CD14-positive monocyte (primary cell): ENCODE measurements around the gene CEP128. TPM values are rescaled to one million over a fixed set of nuclear protein-coding genes. Genes with fewer than 3 reads are reported as not detected.
"Not testable (repeated sequence)": the region's sequence is repeated elsewhere in the genome, so short reads cannot be mapped to it uniquely, and the experiment has no call there.

Experiments used
- DNase-seq, 3 donors: peaks; one replicate each; pipeline ENCODE4 v3.0.0-alpha.2; 2011 to 2022
- H2AFZ ChIP-seq: 2 replicates; pipeline ENCODE4 v1.6.0; 2012; ENCODE audit warnings: mild to moderate bottlenecking, low read depth, low read length, inconsistent platforms; ENCODE audit not compliant: insufficient read depth, poor library complexity, severe bottlenecking
- H3K27ac ChIP-seq, 2 donors: 1 replicate in 1 of 2; 2 replicates in 1 of 2; pipeline ENCODE4 v1.5.1; 2012 to 2013; ENCODE audit warnings: low read length in 2 of 2, control low read depth in 1 of 2, inconsistent platforms in 1 of 2, low read depth in 1 of 2, mild to moderate bottlenecking in 1 of 2
- H3K27me3 ChIP-seq, 2 donors: one replicate each; pipeline versions ENCODE4 v1.6.0 to v1.6.1; 2011 to 2013; ENCODE audit warnings: low read length in 2 of 2; ENCODE audit not compliant: control insufficient read depth in 2 of 2, insufficient read depth in 2 of 2
- H3K36me3 ChIP-seq, 2 donors: replicated peaks in 1 of 2; 1 replicate in 1 of 2; 2 replicates in 1 of 2; pipeline versions ENCODE4 v1.5.1 to v1.6.1; 2012 to 2013; ENCODE audit warnings: low read length in 2 of 2, control low read depth in 1 of 2, inconsistent platforms in 1 of 2, mild to moderate bottlenecking in 1 of 2; ENCODE audit not compliant: insufficient read depth in 2 of 2, control insufficient read depth in 1 of 2
- H3K4me1 ChIP-seq, 2 donors: 1 replicate in 1 of 2; 2 replicates in 1 of 2; pipeline versions ENCODE4 v1.5.1 to v1.6.1; 2012 to 2013; ENCODE audit warnings: low read length in 2 of 2, control low read depth in 1 of 2, inconsistent platforms in 1 of 2, mild to moderate bottlenecking in 1 of 2, moderate library complexity in 1 of 2; ENCODE audit not compliant: insufficient read depth in 2 of 2, control insufficient read depth in 1 of 2
- H3K4me2 ChIP-seq: replicated peaks from 2 replicates; pipeline ENCODE3; 2012; ENCODE audit warnings: low read length, moderate library complexity, mild to moderate bottlenecking; ENCODE audit not compliant: poor library complexity, severe bottlenecking; ENCODE audit errors: extremely low read depth
- H3K4me3 ChIP-seq, 3 experiments: fragments of 200-600 bp in 1 of 3; sonication (generic) in 1 of 3; replicated peaks in 1 of 3; 1 replicate in 2 of 3; 2 replicates in 1 of 3; pipeline ENCODE4 v1.5.1; 2011 to 2013; ENCODE audit warnings: low read length in 3 of 3, mild to moderate bottlenecking in 3 of 3, control low read depth in 2 of 3, low read depth in 2 of 3, inconsistent platforms in 1 of 3, moderate library complexity in 1 of 3
- H3K79me2 ChIP-seq: 2 replicates; pipeline ENCODE4 v1.6.0; 2012; ENCODE audit warnings: mild to moderate bottlenecking, control low read depth, inconsistent platforms, low read length, moderate library complexity; ENCODE audit not compliant: insufficient read depth
- H3K9ac ChIP-seq: 2 replicates; pipeline ENCODE4 v1.6.0; 2017; ENCODE audit warnings: low read length, mild to moderate bottlenecking; ENCODE audit not compliant: insufficient read depth, poor library complexity, severe bottlenecking
- H3K9me3 ChIP-seq, 2 donors: replicated peaks in 1 of 2; 1 replicate in 1 of 2; 2 replicates in 1 of 2; pipeline versions ENCODE4 v1.5.1 to v1.6.1; 2012 to 2013; ENCODE audit warnings: low read length in 2 of 2, control low read depth in 1 of 2; ENCODE audit not compliant: control insufficient read depth in 1 of 2, insufficient read depth in 1 of 2
- H4K20me1 ChIP-seq: 2 replicates; pipeline ENCODE4 v1.6.0; 2012; ENCODE audit warnings: mild to moderate bottlenecking, low read length, control low read depth, moderate library complexity; ENCODE audit not compliant: insufficient read depth
- H3K27ac Mint-ChIP-seq, 7 donors: one replicate each; pipeline ENCODE4 v1.8.0; 2020; ENCODE audit warnings: mild to moderate bottlenecking in 7 of 7, mixed read lengths in 7 of 7, moderate library complexity in 6 of 7, inconsistent platforms in 2 of 7
- H3K27me3 Mint-ChIP-seq, 3 donors: one replicate each; pipeline ENCODE4 v1.8.0; 2021 to 2022; ENCODE audit warnings: low read depth in 3 of 3, mild to moderate bottlenecking in 3 of 3, mixed read lengths in 3 of 3, moderate library complexity in 3 of 3, inconsistent platforms in 1 of 3
- H3K36me3 Mint-ChIP-seq, 2 donors: one replicate each; pipeline ENCODE4 v1.8.0; 2020; ENCODE audit warnings: mixed read lengths in 2 of 2, inconsistent platforms in 1 of 2, mild to moderate bottlenecking in 1 of 2
- H3K4me1 Mint-ChIP-seq: one replicate; pipeline ENCODE4 v1.8.0; 2020; ENCODE audit warnings: mild to moderate bottlenecking, mixed read lengths
- H3K4me3 Mint-ChIP-seq, 2 donors: one replicate each; pipeline ENCODE4 v1.8.0; 2020; ENCODE audit warnings: mild to moderate bottlenecking in 2 of 2, mixed read lengths in 2 of 2, moderate library complexity in 1 of 2
- H3K9me3 Mint-ChIP-seq, 7 donors: one replicate each; pipeline ENCODE4 v1.8.0; 2020 to 2022; ENCODE audit warnings: mixed read lengths in 7 of 7, mild to moderate bottlenecking in 6 of 7, moderate library complexity in 6 of 7, inconsistent platforms in 2 of 7
- CTCF ChIP-seq: fragments of 200-600 bp; IDR thresholded peaks from one replicate; pipeline ENCODE4 v1.8.0; 2022; ENCODE audit warnings: antibody characterized with exemption, mild to moderate bottlenecking
- WGBS: methylation state at CpG from one replicate; pipeline ENCODE4 v1.1.5; 2013; ENCODE audit warnings: missing lambda C conversion rate; ENCODE audit not compliant: insufficient coverage; 5-methylcytosine and 5-hydroxymethylcytosine counted together
- intact Hi-C, 2 donors: fragments of 100-400 bp; cut with micrococcal nuclease; formaldehyde crosslinking; loops; one replicate each; pipeline versions ENCODE4 v1.15.0 to v1.15.1; 2023
- polyA plus RNA-seq, 3 donors: library from polyadenylated mRNA; depleted of rRNA in 1 of 3; unstranded in 2 of 3; stranded (reverse) in 1 of 3; fragments of 300-500 nt in 2 of 3; fragments of >200 nt in 1 of 3; fragmentation: Illumina TruSeq in 2 of 3; gene quantifications; 1 replicate in 2 of 3; 2 replicates in 1 of 3; pipeline ENCODE4 v1.2.3, GENCODE V29; 2012 to 2021

Gene CEP128
- polyA plus RNA-seq, 3 donors: 0.41 to 0.88 (median 0.62) TPM

DNA sequence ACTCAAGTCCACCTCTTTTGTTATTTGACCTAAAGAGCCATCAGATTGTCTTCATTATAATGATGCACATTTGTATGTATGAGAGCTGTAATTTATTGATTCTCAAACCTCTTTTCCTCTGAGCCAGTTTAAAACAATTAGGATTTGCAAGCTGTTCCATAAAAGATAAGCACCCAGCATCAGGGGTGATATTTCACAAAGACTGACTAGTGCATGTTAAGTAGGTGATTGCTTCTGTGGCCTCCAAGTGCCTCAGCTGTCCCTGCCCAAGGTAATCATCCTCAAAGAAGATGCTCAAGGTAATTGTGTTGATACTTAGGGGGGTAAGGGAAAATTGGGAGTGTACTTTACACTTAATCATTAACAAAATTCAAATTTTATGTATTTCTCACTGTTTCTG, 18.2 kb downstream of the CEP128 start:
- Histone ChIP-seq H3K4me3 (no peak overlapping the region), H3K27ac (no peak overlapping the region), H3K27me3 (no peaks in the 10 kb centered on the region), H3K79me2 (peaks cover 19% of the 10 kb centered on the region), H3K4me1 (no peaks in the 10 kb centered on the region), H3K36me3 (no peaks in the 10 kb centered on the region), H3K9ac (no peak overlapping the region), H2AFZ (no peak overlapping the region), H3K4me2 (no peak overlapping the region), H4K20me1 (no peaks in the 10 kb centered on the region), H3K9me3 (no peaks in the 10 kb centered on the region)
- intact Hi-C loops: no loop called here
- no peak for TF ChIP-seq CTCF
- H3K36me3 Mint-ChIP-seq: peaks cover 18 to 27% of the 10 kb centered on the region in 2 donors
- H3K9me3 Mint-ChIP-seq: peaks cover 0 to 3% (median 0%) of the 10 kb centered on the region in 7 donors
- H3K4me3 Mint-ChIP-seq: no peak overlapping the region
- no peaks in the 10 kb centered on the region for H3K27me3 Mint-ChIP-seq
- no peak overlapping the region for H3K27ac Mint-ChIP-seq
- DNase-seq: no peak
- H3K4me1 Mint-ChIP-seq: peaks cover 19% of the 10 kb centered on the region

GRCh38 chr14:80919622-80920021, 21.9 kb downstream of the CEP128 start:
- Histone ChIP-seq H3K4me1 (no peaks in the 10 kb centered on the region), H2AFZ (no peak overlapping the region), H3K4me2 (no peak overlapping the region), H3K4me3 (no peak overlapping the region), H3K79me2 (no peaks in the 10 kb centered on the region), H3K27ac (no peak overlapping the region), H3K27me3 (no peaks in the 10 kb centered on the region), H3K9me3 (no peaks in the 10 kb centered on the region), H4K20me1 (no peaks in the 10 kb centered on the region), H3K36me3 (peaks cover 12 to 18% of the 10 kb centered on the region in 2 donors), H3K9ac (no peak overlapping the region)
- H3K36me3 Mint-ChIP-seq: peaks cover 31 to 35% of the 10 kb centered on the region in 2 donors
- no peak overlapping the region for H3K27ac Mint-ChIP-seq
- H3K4me3 Mint-ChIP-seq: no peak overlapping the region
- no peaks in the 10 kb centered on the region for H3K4me1 Mint-ChIP-seq
- H3K27me3 Mint-ChIP-seq: peaks cover 0 to 2% (median 0%) of the 10 kb centered on the region in 3 donors
- WGBS: no CpG with 5 or more reads among the region's 3 CpGs
- H3K9me3 Mint-ChIP-seq: no peaks in the 10 kb centered on the region
- intact Hi-C loops: no loop called here
- no peak for DNase-seq
- no peak for TF ChIP-seq CTCF

DNA sequence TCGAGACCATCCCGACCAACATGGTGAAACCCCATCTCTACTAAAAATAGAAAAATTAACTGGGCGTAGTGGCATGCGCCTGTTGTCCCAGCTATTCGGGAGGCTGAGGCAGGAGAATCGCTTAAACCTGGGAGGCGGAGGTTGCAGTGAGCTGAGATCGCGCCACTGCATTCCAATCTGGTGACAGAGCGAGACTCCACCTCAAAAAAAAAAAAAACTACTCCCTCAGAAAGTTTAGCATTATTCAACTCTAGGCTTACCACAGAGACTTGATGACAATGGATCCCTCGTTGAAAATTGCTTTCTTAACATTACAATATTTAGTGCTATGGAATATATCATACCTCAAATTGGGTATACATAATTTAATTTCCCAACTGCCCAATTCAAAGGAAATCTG, 29.5 kb downstream of the CEP128 start:
- H3K4me3 Mint-ChIP-seq, H3K27me3 Mint-ChIP-seq, H3K27me3 ChIP-seq, H4K20me1 ChIP-seq, H3K9me3 ChIP-seq, H3K27ac ChIP-seq, H3K79me2 ChIP-seq, H3K4me1 ChIP-seq, H3K4me1 Mint-ChIP-seq, H3K4me3 ChIP-seq, H2AFZ ChIP-seq, H3K9me3 Mint-ChIP-seq, H3K27ac Mint-ChIP-seq, DNase-seq, H3K4me2 ChIP-seq, H3K9ac ChIP-seq, intact Hi-C loops: not testable (repeated sequence)
- H3K36me3 ChIP-seq: peaks cover 12 to 36% of the 10 kb centered on the region in 2 donors
- peaks cover 41 to 45% of the 10 kb centered on the region in 2 donors for H3K36me3 Mint-ChIP-seq
- 97% methylated on average over 5 of the region's 11 CpGs for WGBS
